ENCODE data around the gene EDEM1. TPM values are rescaled to one million over a fixed set of nuclear protein-coding genes. Genes with fewer than 3 reads are reported as not detected.
"Not testable (repeated sequence)": the region's sequence is repeated elsewhere in the genome, so short reads cannot be mapped to it uniquely, and the experiment has no call there.

Gene EDEM1
- total and polyA plus RNA-seq, 2 experiments from 2014 or later = 5.0 to 51.6 TPM

GRCh38 chr3:5165698-5166097 is 21.8 kb upstream of the EDEM1 start:
- H3K36me3 ChIP-seq = no peaks in the 10 kb centered on the region
- H3K9me3 ChIP-seq (ENCODE audit: low read depth) = no peaks in the 10 kb centered on the region
- no peaks in the 10 kb centered on the region for H3K27me3 ChIP-seq
- peaks cover 15% of the 10 kb centered on the region for H3K4me1 ChIP-seq (ENCODE audit: low read depth)
- no peak overlapping the region for H3K27ac ChIP-seq
- no peak overlapping the region for H3K4me3 ChIP-seq
- no peak for DNase-seq (ENCODE audit: low read depth in 1 of 2, low spot score in 1 of 2)
- no peak for TF ChIP-seq CTCF (IDR thresholded peaks at IDR 0.05; ENCODE audit: low read depth, low read length)

DNA sequence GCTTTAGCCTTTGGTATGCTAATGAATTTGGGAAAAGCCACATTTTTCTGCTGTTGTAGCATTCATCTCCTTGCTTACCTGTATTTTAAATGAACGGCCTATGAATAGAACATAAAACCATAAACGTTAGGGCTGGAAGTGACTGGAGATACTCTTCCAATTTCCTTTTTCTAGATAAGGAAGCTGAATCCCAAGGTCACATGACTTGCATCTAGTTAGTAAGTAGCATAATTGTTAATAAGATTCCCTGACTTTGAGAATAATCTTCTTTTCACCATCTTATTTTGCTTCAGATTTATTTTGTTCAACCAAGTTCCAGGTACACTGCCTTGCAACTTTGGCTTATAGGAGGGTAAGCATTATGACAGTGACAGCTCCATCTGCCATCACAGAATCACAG is 20.7 kb upstream of the EDEM1 start:
- H3K27me3 ChIP-seq = no peaks in the 10 kb centered on the region
- peaks cover 3% of the 10 kb centered on the region for H3K4me1 ChIP-seq (ENCODE audit: low read depth)
- H3K36me3 ChIP-seq = no peaks in the 10 kb centered on the region
- no peak overlapping the region for H3K27ac ChIP-seq
- no peak for TF ChIP-seq CTCF (IDR thresholded peaks at IDR 0.05; ENCODE audit: low read depth, low read length)
- DNase-seq (ENCODE audit: low read depth in 1 of 2, low spot score in 1 of 2) = no peak
- no peak overlapping the region for H3K4me3 ChIP-seq
- H3K9me3 ChIP-seq (ENCODE audit: low read depth) = no peaks in the 10 kb centered on the region

DNA sequence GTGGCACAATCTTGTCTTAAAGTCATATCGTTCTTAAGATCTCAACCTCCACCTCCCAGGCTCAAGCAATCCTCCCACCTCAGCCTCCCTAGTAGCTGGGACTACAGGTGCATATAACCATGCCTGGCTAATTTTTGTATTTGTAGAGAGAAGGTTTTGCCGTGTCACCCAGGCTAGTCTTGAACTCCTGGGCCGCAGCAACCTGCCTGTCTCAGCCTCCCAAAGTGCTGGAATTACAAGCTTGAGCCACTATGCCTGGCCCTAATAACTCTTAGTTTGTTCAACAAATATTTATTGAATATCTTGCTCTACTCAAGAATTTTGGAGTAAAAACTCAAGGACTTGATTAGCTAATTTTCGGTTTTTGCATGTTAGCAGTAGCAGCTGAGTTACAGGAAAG is 19.4 kb upstream of the EDEM1 start:
- no peaks in the 10 kb centered on the region for H3K4me1 ChIP-seq (ENCODE audit: low read depth)
- no peak for TF ChIP-seq CTCF (IDR thresholded peaks at IDR 0.05; ENCODE audit: low read depth, low read length)
- H3K4me3 ChIP-seq = no peak overlapping the region
- no peak overlapping the region for H3K27ac ChIP-seq
- no peaks in the 10 kb centered on the region for H3K9me3 ChIP-seq (ENCODE audit: low read depth)
- H3K27me3 ChIP-seq = no peaks in the 10 kb centered on the region
- H3K36me3 ChIP-seq = no peaks in the 10 kb centered on the region
- no peak for DNase-seq (ENCODE audit: low read depth in 1 of 2, low spot score in 1 of 2)

GRCh38 chr3:5169807-5170206 is 17.7 kb upstream of the EDEM1 start:
- Histone ChIP-seq H3K27ac (no peak overlapping the region), H3K27me3 (no peaks in the 10 kb centered on the region), H3K36me3 (peaks cover 6% of the 10 kb centered on the region), H3K4me1 (ENCODE audit: low read depth) (no peaks in the 10 kb centered on the region), H3K4me3 (no peak overlapping the region), H3K9me3 (ENCODE audit: low read depth) (no peaks in the 10 kb centered on the region)
- TF ChIP-seq CTCF (IDR thresholded peaks at IDR 0.05; ENCODE audit: low read depth, low read length) = no peak
- no peak for DNase-seq (ENCODE audit: low read depth in 1 of 2, low spot score in 1 of 2)

DNA sequence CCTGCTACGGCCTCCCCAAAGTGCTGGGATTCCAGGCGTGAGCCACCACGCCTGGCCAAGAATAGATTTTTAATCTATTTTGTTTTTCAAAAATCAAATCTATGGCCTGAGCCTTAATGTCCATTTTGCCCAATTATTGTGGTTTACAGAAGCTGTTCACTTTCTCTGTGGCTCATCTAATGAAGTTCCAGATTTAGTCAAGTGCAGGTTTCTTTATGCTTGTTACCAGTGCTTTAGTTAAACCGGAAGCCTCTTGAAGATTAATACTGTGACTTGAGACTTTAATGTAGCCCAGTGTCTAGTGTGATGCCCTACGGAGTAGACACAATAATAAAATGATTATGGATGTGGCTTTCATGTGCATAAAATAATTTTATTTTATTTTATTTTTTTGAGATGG is 16.5 kb upstream of the EDEM1 start:
- no peak for TF ChIP-seq CTCF (IDR thresholded peaks at IDR 0.05; ENCODE audit: low read depth, low read length)
- H3K36me3 ChIP-seq = peaks cover 9% of the 10 kb centered on the region
- no peak overlapping the region for H3K4me3 ChIP-seq
- no peaks in the 10 kb centered on the region for H3K4me1 ChIP-seq (ENCODE audit: low read depth)
- no peaks in the 10 kb centered on the region for H3K27me3 ChIP-seq
- DNase-seq (ENCODE audit: low read depth in 1 of 2, low spot score in 1 of 2) = no peak
- H3K9me3 ChIP-seq (ENCODE audit: low read depth) = no peaks in the 10 kb centered on the region
- H3K27ac ChIP-seq = no peak overlapping the region

DNA sequence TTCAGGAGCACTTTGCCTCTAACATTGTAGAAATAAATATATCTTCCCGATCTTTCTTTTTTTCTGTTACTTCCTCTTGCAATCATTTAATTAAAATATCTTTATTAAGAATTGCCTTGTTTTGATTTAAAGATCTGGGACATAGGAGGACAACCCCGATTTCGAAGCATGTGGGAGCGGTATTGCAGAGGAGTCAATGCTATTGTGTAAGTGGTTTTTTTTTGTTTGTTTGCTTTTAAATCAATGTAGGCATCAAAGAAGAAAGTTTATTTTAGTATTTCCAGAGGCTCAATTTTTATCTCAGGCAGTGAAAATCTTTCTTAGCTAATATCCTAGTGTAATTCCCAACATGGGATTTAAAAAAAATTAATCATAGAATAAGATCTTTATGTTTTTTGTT is 15.5 kb upstream of the EDEM1 start:
- peaks cover 14% of the 10 kb centered on the region for H3K36me3 ChIP-seq
- no peak for TF ChIP-seq CTCF (IDR thresholded peaks at IDR 0.05; ENCODE audit: low read depth, low read length)
- H3K9me3 ChIP-seq (ENCODE audit: low read depth) = no peaks in the 10 kb centered on the region
- no peak overlapping the region for H3K4me3 ChIP-seq
- H3K27me3 ChIP-seq = no peaks in the 10 kb centered on the region
- no peaks in the 10 kb centered on the region for H3K4me1 ChIP-seq (ENCODE audit: low read depth)
- no peak for DNase-seq (ENCODE audit: low read depth in 1 of 2, low spot score in 1 of 2)
- H3K27ac ChIP-seq = no peak overlapping the region

DNA sequence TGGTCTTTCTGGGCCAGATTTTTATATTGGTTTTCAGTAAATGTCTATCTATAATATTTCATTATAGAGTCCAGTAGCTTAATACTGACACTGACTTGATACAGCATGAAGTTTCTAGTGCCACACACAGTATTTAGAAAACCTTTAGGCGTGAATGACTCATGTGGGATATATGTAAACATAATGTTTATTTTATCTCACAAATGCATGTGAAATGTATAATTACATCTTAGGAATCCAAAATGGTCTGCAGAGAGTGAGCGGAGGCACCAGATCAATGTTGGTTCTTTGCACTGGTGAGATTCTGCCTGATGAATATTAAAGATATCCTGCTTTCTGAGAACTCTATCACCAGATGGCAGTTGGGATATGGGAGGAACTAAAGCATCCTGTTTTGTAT is 8.5 kb upstream of the EDEM1 start:
- H3K27me3 ChIP-seq; H3K4me1 ChIP-seq (ENCODE audit: low read depth): not testable (repeated sequence)
- peaks cover 33% of the 10 kb centered on the region for H3K36me3 ChIP-seq

More for the DNA sequence above, 8.5 kb upstream of the EDEM1 start:
- H3K9me3 ChIP-seq (ENCODE audit: low read depth); H3K27ac ChIP-seq; H3K4me3 ChIP-seq; DNase-seq (ENCODE audit: low read depth in 1 of 2, low spot score in 1 of 2): not testable (repeated sequence)
